Stimulated activated CD4-positive, alpha-beta T cell treated with anti-CD3 and anti-CD28 coated beads, Interleukin-15, amount 100 ng/mL, for 48 hours (primary cell): ENCODE measurements around the gene STRA6.

Experiments
- DNase-seq, 2 donors: peaks; one replicate each; pipeline ENCODE4 v3.0.0-alpha.2; 2020; ENCODE audit warnings: low read depth in 2 of 2

STRA6 gene

GRCh38 chr15:74202452-74203401 is at the start of gene STRA6:
TSS of gene STRA6 (minus strand) at chr15:74202787. CDS start at chr15:74202267, 520 bp downstream.
- no peak for DNase-seq

- DNase-seq, result no peak
Measured at GRCh38 chr15:74252291-74252690, 49.7 kb upstream of the STRA6 start.

- no peak for DNase-seq
Measured at GRCh38 chr15:74251131-74251811, 48.7 kb upstream of the STRA6 start.

- DNase-seq, result no peak
Measured at GRCh38 chr15:74250266-74250665, 47.7 kb upstream of the STRA6 start.

GRCh38 chr15:74245342-74245931 is 42.9 kb upstream of the STRA6 start:
- peak in 1 of 2 donors; percentile 8 for DNase-seq

GRCh38 chr15:74244822-74245341 is 42.3 kb upstream of the STRA6 start:
- DNase-seq, result no peak

- DNase-seq, result no peak
Measured at GRCh38 chr15:74243431-74243830, 40.8 kb upstream of the STRA6 start.

- DNase-seq, result no peak
Measured at GRCh38 chr15:74242441-74243185, 40.0 kb upstream of the STRA6 start.

- DNase-seq, result no peak
Measured at GRCh38 chr15:74240897-74241614, 38.5 kb upstream of the STRA6 start.

- no peak for DNase-seq
Measured at GRCh38 chr15:74240002-74240568, 37.5 kb upstream of the STRA6 start.

GRCh38 chr15:74239051-74239705 is 36.6 kb upstream of the STRA6 start:
- no peak for DNase-seq

- no peak for DNase-seq
Measured at GRCh38 chr15:74235962-74236361, 33.4 kb upstream of the STRA6 start, which contains the start of gene CCDC33. TSS of gene CCDC33 (plus strand) at chr15:74236326. CDS start at chr15:74236720, 394 bp downstream.

- no peak for DNase-seq
Measured at GRCh38 chr15:74234598-74234875, 31.9 kb upstream of the STRA6 start.

GRCh38 chr15:74233851-74234597 is 31.4 kb upstream of the STRA6 start:
- DNase-seq, result no peak

GRCh38 chr15:74233373-74233772 is 30.8 kb upstream of the STRA6 start:
- DNase-seq, result no peak

GRCh38 chr15:74231475-74231874 is 28.9 kb upstream of the STRA6 start:
- DNase-seq, result no peak

GRCh38 chr15:74229686-74230085 is 27.1 kb upstream of the STRA6 start:
- no peak for DNase-seq

GRCh38 chr15:74228723-74229081 is 26.1 kb upstream of the STRA6 start:
- no peak for DNase-seq

GRCh38 chr15:74227968-74228722 is 25.6 kb upstream of the STRA6 start:
- DNase-seq, result no peak
